ENCODE data around the gene PCBP2.

Gene PCBP2

DNA sequence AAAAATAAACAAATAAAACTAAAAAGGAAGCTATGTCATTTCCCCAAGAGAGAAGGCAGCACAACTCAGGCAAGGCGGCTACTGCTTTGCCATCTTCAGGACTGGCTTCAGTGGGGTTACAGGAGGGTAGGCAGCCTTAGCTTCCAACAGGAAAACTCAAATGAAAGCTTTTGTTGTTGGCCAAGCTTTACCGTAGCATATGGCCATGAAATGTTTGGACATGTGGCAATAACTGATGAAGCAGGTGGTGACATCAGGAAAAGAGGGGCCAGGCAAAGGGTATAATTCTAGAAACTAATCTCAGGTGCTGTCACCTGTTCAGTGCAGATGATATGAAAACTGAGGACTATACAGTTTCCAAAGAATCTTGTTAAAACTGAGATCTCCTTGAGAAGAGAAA is 78.2 kb downstream of the PCBP2 start:
- TF ChIP-seq GATA3 (IDR thresholded peaks at IDR 0.05; ENCODE audit: low read depth, low read length) (no peak), GATA2 (IDR thresholded peaks at IDR 0.05; ENCODE audit: low read depth, low read length) (no peak)
